DND-41 (cell line): ENCODE measurements around the gene ST7.

Experiments
- ATAC-seq: fragments of 200-7000 bp; cut with Tn5 transposase; 3 replicates; pipeline ENCODE4 v1.9.1; 2021; ENCODE audit warnings: low read depth; ENCODE audit not compliant: insufficient read depth
- DNase-seq: peaks from one replicate; pipeline ENCODE4 v3.0.0-alpha.2; 2020
- H2AFZ ChIP-seq: 2 replicates; pipeline ENCODE4 v1.6.0; 2012; ENCODE audit warnings: low read depth, low read length
- H3K27ac ChIP-seq: 2 replicates; pipeline ENCODE4 v1.5.1; 2012; ENCODE audit warnings: low read length, inconsistent platforms
- H3K27me3 ChIP-seq: fragments of 200-600 bp; sonication (generic); 2 replicates; pipeline ENCODE4 v1.6.0; 2012; ENCODE audit warnings: low read length, mild to moderate bottlenecking, inconsistent platforms; ENCODE audit not compliant: insufficient read depth, poor library complexity
- H3K36me3 ChIP-seq: 2 replicates; pipeline ENCODE4 v1.5.1; 2012; ENCODE audit warnings: low read length, inconsistent platforms; ENCODE audit not compliant: insufficient read depth
- H3K4me1 ChIP-seq: 2 replicates; pipeline ENCODE4 v1.5.1; 2012; ENCODE audit warnings: mild to moderate bottlenecking, low read length; ENCODE audit not compliant: insufficient read depth
- H3K4me2 ChIP-seq: 2 replicates; pipeline ENCODE4 v1.6.0; 2012; ENCODE audit warnings: mild to moderate bottlenecking, moderate library complexity, low read length, inconsistent platforms; ENCODE audit not compliant: insufficient read depth
- H3K4me3 ChIP-seq, 2 experiments: fragments of 200-600 bp in 1 of 2; shearing (Covaris generic) in 1 of 2; 2 replicates each; pipeline ENCODE4 v1.5.1; 2012 to 2016; ENCODE audit warnings: inconsistent platforms in 2 of 2, low read length in 2 of 2, mild to moderate bottlenecking in 2 of 2, low read depth in 1 of 2, moderate library complexity in 1 of 2
- H3K79me2 ChIP-seq: 2 replicates; pipeline ENCODE4 v1.6.0; 2012; ENCODE audit warnings: low read length, inconsistent platforms; ENCODE audit not compliant: insufficient read depth
- H3K9ac ChIP-seq: 2 replicates; pipeline ENCODE4 v1.6.0; 2012; ENCODE audit warnings: low read depth, mild to moderate bottlenecking, inconsistent platforms, low read length, moderate library complexity
- H3K9me3 ChIP-seq: 2 replicates; pipeline ENCODE4 v1.5.1; 2012; ENCODE audit warnings: low read length, moderate library complexity, mild to moderate bottlenecking, inconsistent platforms; ENCODE audit not compliant: insufficient read depth, severe bottlenecking
- H4K20me1 ChIP-seq: 2 replicates; pipeline ENCODE4 v1.6.0; 2012; ENCODE audit warnings: low read length; ENCODE audit not compliant: insufficient read depth
- EZH2 ChIP-seq: IDR thresholded peaks from 3 replicates; pipeline ENCODE4 v1.6.1; 2012; ENCODE audit warnings: borderline replicate concordance, low read depth, mild to moderate bottlenecking, moderate library complexity, low read length, inconsistent platforms; ENCODE audit not compliant: severe bottlenecking
- TF ChIP-seq, protein P1 (sequence below): IDR thresholded peaks from 2 replicates; pipeline ENCODE4 v1.5.1; 2012; ENCODE audit warnings: borderline replicate concordance, low read length, moderate library complexity, mild to moderate bottlenecking; ENCODE audit not compliant: poor library complexity, severe bottlenecking; ENCODE audit errors: extremely low read depth

Gene ST7

DNA sequence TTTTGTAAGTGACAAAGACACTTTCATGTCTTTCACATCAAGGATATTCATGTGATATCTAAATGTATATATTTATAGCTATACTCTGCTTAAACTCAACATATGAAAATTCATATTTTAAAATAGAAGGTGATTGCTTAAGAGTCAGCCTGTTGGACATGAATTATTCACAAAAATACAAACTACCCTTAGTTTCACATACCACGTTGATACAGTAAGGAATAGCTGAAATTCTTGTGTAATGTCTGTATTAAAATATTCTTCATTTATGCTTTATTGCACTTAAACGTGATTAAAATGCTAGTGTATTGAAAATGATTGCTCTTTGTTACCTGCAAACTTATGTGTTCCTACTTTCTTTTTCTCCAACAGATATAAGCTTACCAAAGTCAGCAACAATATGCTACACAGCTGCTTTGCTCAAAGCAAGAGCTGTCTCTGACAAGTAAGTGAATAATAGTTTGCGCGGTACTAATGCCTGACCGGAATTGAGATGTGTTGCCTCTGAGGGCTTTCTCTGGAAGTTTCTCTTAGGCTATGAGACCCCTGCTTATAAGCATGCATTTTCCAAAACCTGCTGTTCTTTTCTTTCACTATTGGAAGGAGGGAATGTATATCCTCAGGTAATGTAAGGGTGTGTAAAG lies 235.8 kb downstream of the ST7 start:
- Histone ChIP-seq H2AFZ (no peak overlapping the region), H3K36me3 (no peaks in the 10 kb centered on the region), H3K4me1 (no peaks in the 10 kb centered on the region), H3K27me3 (peaks cover 4% of the 10 kb centered on the region), H4K20me1 (no peaks in the 10 kb centered on the region), H3K27ac (no peak overlapping the region), H3K79me2 (no peaks in the 10 kb centered on the region), H3K4me3 (no peak overlapping the region), H3K9ac (no peak overlapping the region), H3K9me3 (no peaks in the 10 kb centered on the region), H3K4me2 (no peak overlapping the region)
- no peak for TF ChIP-seq EZH2
- TF ChIP-seq, protein P1, sequence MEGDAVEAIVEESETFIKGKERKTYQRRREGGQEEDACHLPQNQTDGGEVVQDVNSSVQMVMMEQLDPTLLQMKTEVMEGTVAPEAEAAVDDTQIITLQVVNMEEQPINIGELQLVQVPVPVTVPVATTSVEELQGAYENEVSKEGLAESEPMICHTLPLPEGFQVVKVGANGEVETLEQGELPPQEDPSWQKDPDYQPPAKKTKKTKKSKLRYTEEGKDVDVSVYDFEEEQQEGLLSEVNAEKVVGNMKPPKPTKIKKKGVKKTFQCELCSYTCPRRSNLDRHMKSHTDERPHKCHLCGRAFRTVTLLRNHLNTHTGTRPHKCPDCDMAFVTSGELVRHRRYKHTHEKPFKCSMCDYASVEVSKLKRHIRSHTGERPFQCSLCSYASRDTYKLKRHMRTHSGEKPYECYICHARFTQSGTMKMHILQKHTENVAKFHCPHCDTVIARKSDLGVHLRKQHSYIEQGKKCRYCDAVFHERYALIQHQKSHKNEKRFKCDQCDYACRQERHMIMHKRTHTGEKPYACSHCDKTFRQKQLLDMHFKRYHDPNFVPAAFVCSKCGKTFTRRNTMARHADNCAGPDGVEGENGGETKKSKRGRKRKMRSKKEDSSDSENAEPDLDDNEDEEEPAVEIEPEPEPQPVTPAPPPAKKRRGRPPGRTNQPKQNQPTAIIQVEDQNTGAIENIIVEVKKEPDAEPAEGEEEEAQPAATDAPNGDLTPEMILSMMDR: no peak
- DNase-seq (no peak), ATAC-seq (no peak)

DNA sequence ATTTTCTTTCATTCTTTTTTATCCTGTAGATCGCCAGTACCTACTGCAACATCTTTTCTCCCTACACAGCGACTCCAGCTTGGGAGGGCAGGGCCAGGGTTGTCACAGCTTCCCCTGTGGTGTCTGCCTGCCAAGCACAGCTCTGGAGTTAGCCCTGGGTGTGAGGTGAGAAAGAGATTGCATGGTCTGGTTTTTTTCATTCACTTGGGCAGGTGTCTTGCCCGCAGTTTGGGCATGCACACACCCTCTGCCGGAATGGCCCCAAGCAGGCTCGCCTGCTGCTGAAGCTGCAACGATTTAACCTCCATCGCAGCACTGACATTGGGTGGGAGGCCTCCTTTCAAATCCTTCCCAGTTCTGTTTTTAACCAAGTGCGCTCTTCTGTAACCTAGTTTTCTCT lies 236.8 kb downstream of the ST7 start:
- H3K36me3 ChIP-seq: no peaks in the 10 kb centered on the region
- no peak for TF ChIP-seq EZH2
- TF ChIP-seq, protein P1: no peak
- ATAC-seq (no peak), DNase-seq (no peak)
- H3K4me2 ChIP-seq: no peak overlapping the region
- no peaks in the 10 kb centered on the region for H3K79me2 ChIP-seq
- no peak overlapping the region for H2AFZ ChIP-seq
- H3K4me3 ChIP-seq: no peak overlapping the region
- no peak overlapping the region for H3K9ac ChIP-seq
- peaks cover 7% of the 10 kb centered on the region for H3K27me3 ChIP-seq
- H4K20me1 ChIP-seq: no peaks in the 10 kb centered on the region
- no peaks in the 10 kb centered on the region for H3K4me1 ChIP-seq
- H3K9me3 ChIP-seq: no peaks in the 10 kb centered on the region
- H3K27ac ChIP-seq: no peak overlapping the region

DNA sequence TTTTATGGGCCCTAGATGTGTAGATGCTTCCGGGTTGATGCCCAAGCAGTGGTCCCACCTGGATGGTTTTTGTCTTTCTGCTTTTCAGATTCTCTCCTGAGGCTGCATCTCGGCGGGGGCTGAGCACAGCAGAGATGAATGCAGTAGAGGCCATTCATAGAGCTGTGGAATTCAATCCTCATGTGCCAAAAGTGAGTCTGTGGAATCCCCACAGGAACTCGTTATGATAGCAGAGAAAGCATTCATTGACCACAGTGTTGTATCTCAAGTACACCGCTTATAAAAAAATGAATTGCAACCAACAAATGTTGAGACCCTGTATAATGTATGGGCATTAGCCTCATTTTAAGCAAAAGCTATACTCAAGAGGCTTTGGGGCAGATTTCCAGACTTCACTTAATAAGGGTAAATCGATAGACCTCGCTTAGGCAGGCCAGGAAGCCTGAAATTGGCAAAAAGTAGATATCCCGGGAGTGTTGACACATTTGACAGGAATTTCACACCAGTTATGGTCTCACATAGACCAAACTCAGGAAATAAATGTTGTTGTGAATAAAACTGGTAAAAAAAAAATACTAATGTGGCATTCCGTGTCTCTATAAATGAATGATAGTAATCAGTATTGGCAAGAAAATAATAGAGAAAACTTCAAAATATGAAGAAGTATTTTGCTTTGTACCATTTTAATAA lies 237.6 kb downstream of the ST7 start:
- H3K27me3 ChIP-seq: peaks cover 7% of the 10 kb centered on the region
- no peak overlapping the region for H3K27ac ChIP-seq
- H3K4me3 ChIP-seq: no peak overlapping the region
- no peaks in the 10 kb centered on the region for H3K79me2 ChIP-seq
- no peaks in the 10 kb centered on the region for H4K20me1 ChIP-seq
- TF ChIP-seq EZH2: no peak
- TF ChIP-seq, protein P1: no peak
- H3K36me3 ChIP-seq: no peaks in the 10 kb centered on the region
- no peak overlapping the region for H3K4me2 ChIP-seq
- no peak overlapping the region for H3K9ac ChIP-seq
- no peaks in the 10 kb centered on the region for H3K9me3 ChIP-seq
- H3K4me1 ChIP-seq: no peaks in the 10 kb centered on the region
- DNase-seq (no peak), ATAC-seq (no peak)
- no peak overlapping the region for H2AFZ ChIP-seq
